GM23338 (cell line): ENCODE measurements around the gene DIP2C. TPM values are rescaled to one million over a fixed set of nuclear protein-coding genes. Genes with fewer than 3 reads are reported as not detected.
"Not testable (repeated sequence)": the region's sequence is repeated elsewhere in the genome, so short reads cannot be mapped to it uniquely, and the experiment has no call there.

Experiments used
- ATAC-seq: fragments of 200-7000 bp; cut with Tn5 transposase; 3 replicates; pipeline ENCODE4 v1.9.1; 2020
- DNase-seq: peaks from one replicate; pipeline ENCODE4 v3.0.0-alpha.2; 2015; ENCODE audit warnings: low spot score
- H2AFZ ChIP-seq: fragments of 200-600 bp; sonication (generic); 2 replicates; pipeline ENCODE4 v1.8.0; 2016; ENCODE audit warnings: antibody characterized with exemption, mild to moderate bottlenecking, moderate library complexity
- H3F3A ChIP-seq: fragments of 200-600 bp; sonication (generic); replicated peaks from 2 replicates; pipeline ENCODE4 v1.8.0; 2017; ENCODE audit warnings: antibody characterized with exemption, mixed run types, low read depth
- H3K27ac ChIP-seq: fragments of 200-600 bp; sonication (generic); 2 replicates; pipeline ENCODE4 v1.6.1; 2016; ENCODE audit warnings: low read depth
- H3K27me3 ChIP-seq: fragments of 200-600 bp; sonication (generic); 2 replicates; pipeline ENCODE4 v1.8.0; 2016; ENCODE audit warnings: mild to moderate bottlenecking, mixed run types, moderate library complexity; ENCODE audit not compliant: insufficient read depth
- H3K36me3 ChIP-seq: fragments of 200-600 bp; sonication (generic); 2 replicates; pipeline ENCODE4 v1.8.0; 2016; ENCODE audit warnings: mild to moderate bottlenecking; ENCODE audit not compliant: insufficient read depth
- H3K4me1 ChIP-seq: fragments of 200-600 bp; sonication (generic); 2 replicates; pipeline ENCODE4 v1.8.0; 2016; ENCODE audit warnings: mild to moderate bottlenecking, moderate library complexity; ENCODE audit not compliant: insufficient read depth
- H3K4me2 ChIP-seq: fragments of 200-600 bp; sonication (generic); 2 replicates; pipeline ENCODE4 v1.7.1; 2017; ENCODE audit warnings: mixed run types
- H3K4me3 ChIP-seq: fragments of 200-600 bp; sonication (generic); 2 replicates; pipeline ENCODE4 v1.6.1; 2016; ENCODE audit warnings: mixed run types
- H3K79me2 ChIP-seq: fragments of 200-600 bp; sonication (generic); replicated peaks from 2 replicates; pipeline ENCODE4 v1.8.0; 2017; ENCODE audit warnings: mild to moderate bottlenecking; ENCODE audit not compliant: insufficient read depth
- H3K9me2 ChIP-seq: fragments of 200-600 bp; sonication (generic); 2 replicates; pipeline ENCODE4 v1.8.0; 2017; ENCODE audit not compliant: insufficient read depth
- H4K20me1 ChIP-seq: fragments of 200-600 bp; sonication (generic); replicated peaks from 2 replicates; pipeline ENCODE4 v1.8.0; 2017; ENCODE audit warnings: mild to moderate bottlenecking; ENCODE audit not compliant: insufficient read depth
- H3K27ac Mint-ChIP-seq: 2 replicates; pipeline ENCODE4 v1.8.0; 2020; ENCODE audit warnings: inconsistent platforms, mild to moderate bottlenecking, moderate library complexity, mixed read lengths
- H3K27me3 Mint-ChIP-seq: 3 replicates; pipeline ENCODE4 v1.8.0; 2022; ENCODE audit warnings: low read depth, mild to moderate bottlenecking, moderate library complexity, mixed read lengths, inconsistent platforms; ENCODE audit not compliant: insufficient read depth, poor library complexity
- H3K36me3 Mint-ChIP-seq: 3 replicates; pipeline ENCODE4 v1.8.0; 2021; ENCODE audit warnings: low read depth, mild to moderate bottlenecking, inconsistent platforms, moderate library complexity, mixed read lengths
- H3K4me1 Mint-ChIP-seq: 3 replicates; pipeline ENCODE4 v1.8.0; 2020; ENCODE audit warnings: mild to moderate bottlenecking, inconsistent platforms, mixed read lengths
- H3K4me3 Mint-ChIP-seq: 3 replicates; pipeline ENCODE4 v1.8.0; 2021; ENCODE audit warnings: moderate library complexity, mild to moderate bottlenecking, inconsistent platforms, mixed read lengths
- H3K9me3 Mint-ChIP-seq: 3 replicates; pipeline ENCODE4 v1.8.0; 2020; ENCODE audit warnings: moderate library complexity, mild to moderate bottlenecking, inconsistent platforms, mixed read lengths
- CREB1 ChIP-seq: fragments of 250-450 bp; sonication (Bioruptor Pico); IDR thresholded peaks from 2 replicates; pipeline ENCODE4 v1.5.0; 2020; ENCODE audit warnings: low read depth, mild to moderate bottlenecking, moderate library complexity
- ETS1 ChIP-seq: IDR thresholded peaks from 2 replicates; pipeline ENCODE4 v1.6.1; 2016; ENCODE audit warnings: antibody characterized with exemption
- EZH2phosphoT487 ChIP-seq: fragments of 200-600 bp; sonication (generic); IDR thresholded peaks from one replicate; pipeline ENCODE4 v1.8.1; 2018; ENCODE audit warnings: antibody characterized with exemption; ENCODE audit not compliant: unreplicated experiment
- JUNB ChIP-seq: IDR thresholded peaks from one replicate; pipeline ENCODE4 v1.6.1; 2016; ENCODE audit warnings: antibody characterized with exemption; ENCODE audit not compliant: unreplicated experiment
- REST ChIP-seq: IDR thresholded peaks from one replicate; pipeline ENCODE4 v1.6.1; 2018; ENCODE audit warnings: antibody characterized with exemption; ENCODE audit not compliant: unreplicated experiment
- STAT1 ChIP-seq: IDR thresholded peaks from one replicate; pipeline ENCODE4 v1.6.1; 2016; ENCODE audit warnings: antibody characterized with exemption; ENCODE audit not compliant: unreplicated experiment
- ZNF114 ChIP-seq: fragments of 250-450 bp; sonication (Bioruptor Pico); IDR thresholded peaks from 2 replicates; pipeline ENCODE4 v1.5.0; 2020; ENCODE audit warnings: mild to moderate bottlenecking, moderate library complexity
- polyA plus RNA-seq: library from polyadenylated mRNA; unstranded; fragments of >200 nt; fragmentation: Nextera tagmentation; extraction: Ambion mirVana; gene quantifications from 2 replicates; pipeline ENCODE4 v1.2.1, GENCODE V29; 2016
- total RNA-seq: library from RNA; depleted of rRNA; stranded (reverse); fragments of >200 nt; shearing (Covaris generic); gene quantifications from 2 replicates; pipeline ENCODE4 v1.2.3, GENCODE V29; 2014

Gene DIP2C
- total and polyA plus RNA-seq, 2 experiments from 2014 or later = 5.1 to 7.7 TPM

DNA sequence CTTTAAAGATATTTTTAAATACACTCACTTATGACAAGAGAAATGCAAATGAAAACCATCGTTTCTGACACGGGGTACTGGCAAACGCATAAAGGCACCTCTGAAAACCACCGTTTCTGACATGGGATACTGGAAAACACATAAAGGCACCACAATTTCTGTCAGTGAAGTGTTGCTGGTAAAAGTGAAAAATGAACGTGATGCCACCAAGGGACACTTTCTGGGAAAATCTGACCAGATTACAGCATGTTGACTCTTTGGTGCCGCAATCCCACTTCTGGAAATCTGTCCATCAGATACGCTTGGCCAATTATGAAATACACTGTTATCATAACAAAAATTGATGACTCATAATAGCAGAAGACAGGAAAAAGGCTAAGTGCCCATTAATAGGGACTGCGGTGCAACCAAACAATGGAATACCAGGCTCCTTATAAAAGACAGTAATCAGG, 422.5 kb downstream of the DIP2C start (continued):
- no peak for TF ChIP-seq ETS1
- TF ChIP-seq EZH2phosphoT487 = no peak
- TF ChIP-seq REST = no peak
- TF ChIP-seq JUNB = no peak
- TF ChIP-seq STAT1 = no peak
- TF ChIP-seq ZNF114 (CRISPR knock-in tag) = no peak
- TF ChIP-seq CREB1 (CRISPR knock-in tag) = no peak

- not testable (repeated sequence) for H3K4me2 ChIP-seq, H3K79me2 ChIP-seq, H3K9me3 Mint-ChIP-seq, H3F3A ChIP-seq, H4K20me1 ChIP-seq, H3K27me3 ChIP-seq, DNase-seq, H3K4me3 Mint-ChIP-seq, H2AFZ ChIP-seq, H3K36me3 Mint-ChIP-seq, ATAC-seq, H3K27ac Mint-ChIP-seq, H3K27ac ChIP-seq, H3K27me3 Mint-ChIP-seq, H3K36me3 ChIP-seq, H3K4me3 ChIP-seq, H3K9me2 ChIP-seq
- H3K4me1 Mint-ChIP-seq = peaks cover 26% of the 10 kb centered on the region
- H3K4me1 ChIP-seq = peaks cover 11% of the 10 kb centered on the region; the same call in 1 of the 2 replicates
These were observed 423.5 kb downstream of the DIP2C start for GRCh38 chr10:265816-266588.

DNA sequence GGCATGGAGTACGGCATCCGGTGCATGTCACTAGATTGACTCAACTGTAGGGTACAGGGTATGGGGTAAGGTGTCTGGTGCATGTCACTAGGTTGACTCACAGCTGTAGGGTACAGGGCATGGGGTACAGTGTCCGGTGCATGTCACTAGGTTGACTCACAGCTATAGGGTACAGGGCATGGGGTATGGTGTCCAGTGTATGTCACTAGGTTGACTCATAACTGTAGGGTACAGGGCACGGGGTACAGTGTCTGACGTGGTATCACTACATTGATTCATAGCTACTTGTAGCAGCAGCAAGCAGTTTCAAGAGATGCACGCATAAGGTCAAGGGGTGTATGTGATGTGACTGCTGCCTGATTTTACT, 424.4 kb downstream of the DIP2C start:
- not testable (repeated sequence) for H3K36me3 ChIP-seq, H3K4me3 Mint-ChIP-seq, H4K20me1 ChIP-seq, H3K4me3 ChIP-seq, DNase-seq, H3F3A ChIP-seq, H3K9me2 ChIP-seq, H3K27ac Mint-ChIP-seq, H3K9me3 Mint-ChIP-seq, H3K36me3 Mint-ChIP-seq, H3K27ac ChIP-seq, H2AFZ ChIP-seq, H3K27me3 Mint-ChIP-seq, H3K27me3 ChIP-seq, ATAC-seq, H3K4me2 ChIP-seq, H3K79me2 ChIP-seq
- peaks cover 11% of the 10 kb centered on the region; the same call in 1 of the 2 replicates for H3K4me1 ChIP-seq
- peaks cover 21% of the 10 kb centered on the region for H3K4me1 Mint-ChIP-seq

GRCh38 chr10:264160-265073, 425.1 kb downstream of the DIP2C start:
- H3K27ac Mint-ChIP-seq, H3K4me3 Mint-ChIP-seq, H3K36me3 Mint-ChIP-seq, H3K79me2 ChIP-seq, H3K4me3 ChIP-seq, H3K27me3 Mint-ChIP-seq, H3K27ac ChIP-seq, H3F3A ChIP-seq, H3K4me2 ChIP-seq, DNase-seq, ATAC-seq, H2AFZ ChIP-seq, H3K9me2 ChIP-seq, H4K20me1 ChIP-seq, H3K27me3 ChIP-seq, H3K9me3 Mint-ChIP-seq, H3K36me3 ChIP-seq: not testable (repeated sequence)
- H3K4me1 ChIP-seq = peaks cover 10% of the 10 kb centered on the region; the same call in 1 of the 2 replicates
- H3K4me1 Mint-ChIP-seq = peaks cover 15% of the 10 kb centered on the region
